Subcutaneous adipose tissue (tissue), 4 donors: Measurements from ENCODE around the gene ROBO1. TPM values are rescaled to one million over a fixed set of nuclear protein-coding genes. Genes with fewer than 3 reads are reported as not detected.

Experiments used
- total RNA-seq, 4 donors: library from RNA; depleted of rRNA; stranded (reverse); fragments of >200 nt; gene quantifications; one replicate each; pipeline ENCODE4 v1.1.0, GENCODE V29; 2016
- TF ChIP-seq, protein P1 (sequence below): fragments of 450-650 bp; IDR thresholded peaks from one replicate; pipeline ENCODE4 v1.5.1; 2016; ENCODE audit warnings: low read depth, mild to moderate bottlenecking, control low read depth, antibody characterized with exemption, moderate library complexity

Gene ROBO1
- total RNA-seq, 4 donors from 2014 or later, result 26.6 to 34.0 (median 30.8) TPM

DNA sequence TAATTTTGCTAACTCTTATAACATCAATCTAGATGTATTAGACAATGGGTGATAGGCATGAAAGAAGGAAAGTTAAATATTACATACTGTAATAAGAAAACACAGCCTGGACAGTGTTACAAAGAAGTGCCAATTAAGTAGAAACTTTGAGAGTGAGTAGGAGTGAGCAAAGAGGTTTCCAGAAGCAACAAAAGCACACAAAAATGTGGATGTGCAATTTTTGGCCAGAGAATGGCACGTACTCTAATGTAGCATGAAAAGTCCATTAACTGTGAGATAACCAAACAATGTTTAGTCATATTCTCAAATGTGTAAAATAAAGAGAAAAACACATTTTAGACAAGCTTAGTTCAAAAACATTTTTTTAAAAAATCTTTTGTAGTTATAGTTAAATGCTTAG, 567.3 kb downstream of the ROBO1 start:
- TF ChIP-seq, protein P1, sequence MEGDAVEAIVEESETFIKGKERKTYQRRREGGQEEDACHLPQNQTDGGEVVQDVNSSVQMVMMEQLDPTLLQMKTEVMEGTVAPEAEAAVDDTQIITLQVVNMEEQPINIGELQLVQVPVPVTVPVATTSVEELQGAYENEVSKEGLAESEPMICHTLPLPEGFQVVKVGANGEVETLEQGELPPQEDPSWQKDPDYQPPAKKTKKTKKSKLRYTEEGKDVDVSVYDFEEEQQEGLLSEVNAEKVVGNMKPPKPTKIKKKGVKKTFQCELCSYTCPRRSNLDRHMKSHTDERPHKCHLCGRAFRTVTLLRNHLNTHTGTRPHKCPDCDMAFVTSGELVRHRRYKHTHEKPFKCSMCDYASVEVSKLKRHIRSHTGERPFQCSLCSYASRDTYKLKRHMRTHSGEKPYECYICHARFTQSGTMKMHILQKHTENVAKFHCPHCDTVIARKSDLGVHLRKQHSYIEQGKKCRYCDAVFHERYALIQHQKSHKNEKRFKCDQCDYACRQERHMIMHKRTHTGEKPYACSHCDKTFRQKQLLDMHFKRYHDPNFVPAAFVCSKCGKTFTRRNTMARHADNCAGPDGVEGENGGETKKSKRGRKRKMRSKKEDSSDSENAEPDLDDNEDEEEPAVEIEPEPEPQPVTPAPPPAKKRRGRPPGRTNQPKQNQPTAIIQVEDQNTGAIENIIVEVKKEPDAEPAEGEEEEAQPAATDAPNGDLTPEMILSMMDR, result no peak

DNA sequence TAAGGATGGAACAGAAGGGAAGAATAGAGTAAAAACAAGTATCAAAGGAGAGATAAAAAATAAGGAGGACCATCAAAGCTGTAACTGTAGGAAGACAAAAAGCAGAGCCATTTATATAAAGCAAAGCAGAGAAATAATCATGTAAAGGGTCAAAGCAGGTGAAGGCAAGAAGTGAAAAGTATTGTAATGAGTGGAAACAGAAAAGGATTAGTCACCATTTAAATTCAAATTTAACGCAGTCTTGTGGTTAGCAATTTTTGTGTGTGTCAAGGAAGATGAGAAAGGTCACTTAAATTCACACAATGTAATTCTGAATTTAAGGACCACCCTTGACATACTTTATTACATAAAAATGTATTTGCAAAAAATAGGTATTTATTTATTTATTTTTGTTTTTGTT, 567.8 kb downstream of the ROBO1 start:
- TF ChIP-seq, protein P1, result no peak

DNA sequence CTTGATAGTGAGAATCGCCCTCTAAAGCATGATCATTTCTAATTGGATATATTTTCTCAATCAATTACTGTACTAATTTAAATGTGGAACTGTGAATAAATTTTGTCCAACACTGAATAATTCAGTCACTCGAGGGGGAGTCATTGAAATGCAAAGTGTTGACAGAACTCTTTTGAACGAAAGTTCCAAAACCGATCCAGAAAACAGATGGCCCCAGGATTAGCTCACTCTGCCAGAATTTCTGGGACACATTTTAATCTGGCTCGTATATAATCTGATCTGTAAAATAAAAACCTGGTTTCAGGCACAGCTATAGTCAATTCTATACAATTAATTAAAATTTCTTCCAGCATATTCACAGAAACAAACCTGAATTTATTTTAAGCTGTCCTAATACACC, 580.4 kb downstream of the ROBO1 start:
- TF ChIP-seq, protein P1, result no peak

DNA sequence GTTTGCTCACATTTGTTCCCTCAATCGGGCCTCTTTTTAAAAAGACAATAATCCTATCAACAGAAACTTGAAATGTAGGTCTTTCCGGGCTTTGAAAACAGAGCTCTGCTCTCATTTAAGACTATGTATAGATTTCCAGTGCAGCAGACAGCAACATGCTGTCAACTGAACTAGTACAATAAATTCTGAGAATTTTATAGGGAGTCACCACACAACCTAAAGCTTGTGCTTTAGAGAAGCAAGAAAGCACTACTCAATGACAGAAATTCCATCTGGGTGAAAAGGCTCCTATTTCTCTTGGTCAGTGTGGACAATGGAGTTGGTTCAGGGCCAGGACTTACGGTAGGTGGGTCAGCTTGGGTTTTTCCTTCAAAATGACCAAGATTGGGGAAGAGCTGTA, 583.5 kb downstream of the ROBO1 start:
- TF ChIP-seq, protein P1, result no peak

DNA sequence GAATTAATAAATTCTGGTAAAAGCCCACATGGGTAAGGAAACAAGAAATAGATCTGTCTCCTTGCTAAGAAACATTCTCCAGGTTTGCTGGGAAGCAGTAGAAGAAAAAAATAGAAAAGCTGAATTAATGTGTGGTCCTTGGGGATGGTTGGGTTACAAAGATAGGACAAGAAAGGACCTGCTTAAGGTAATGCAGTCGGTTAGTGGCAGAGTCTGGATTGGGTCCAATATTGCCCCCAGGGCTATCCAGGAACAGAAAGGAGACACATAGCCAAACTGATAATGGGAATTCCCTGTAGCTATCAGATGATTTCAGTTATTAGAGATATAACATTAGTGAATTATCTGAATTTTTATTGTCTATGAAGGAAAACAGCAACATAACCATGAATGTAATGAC, 584.3 kb downstream of the ROBO1 start:
- TF ChIP-seq, protein P1, result no peak

DNA sequence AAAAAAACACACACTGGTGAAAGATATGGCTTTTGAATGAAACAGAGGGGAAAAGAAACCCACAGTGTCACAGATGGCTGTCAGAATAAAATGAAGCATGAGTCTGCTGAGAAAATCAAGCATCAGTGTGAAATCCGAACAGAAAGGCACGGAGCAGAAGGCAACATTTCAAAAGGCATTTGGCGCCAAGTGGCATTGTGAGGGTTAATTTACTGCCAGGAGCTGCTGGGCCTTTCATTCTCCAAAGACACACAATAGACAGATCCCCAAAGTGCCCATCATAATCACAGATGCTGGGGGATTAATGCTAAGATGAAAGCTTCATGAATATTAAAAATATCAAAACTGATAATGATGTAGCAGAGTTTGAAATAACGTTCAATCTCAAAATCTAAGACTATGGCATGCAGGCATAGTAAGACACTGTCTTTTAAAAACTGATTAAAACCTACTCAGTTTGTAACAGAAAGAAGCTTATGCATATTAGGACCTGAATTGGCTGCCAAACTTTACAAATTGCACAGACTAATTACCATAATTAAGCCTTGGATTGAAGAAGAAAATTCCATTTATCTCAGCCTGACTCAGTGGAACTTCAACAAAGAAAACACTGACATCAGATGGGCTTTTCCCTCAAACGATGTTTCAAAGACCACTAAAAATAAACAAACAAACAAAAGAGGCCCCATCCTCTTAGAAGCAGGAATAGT, 589.2 kb downstream of the ROBO1 start:
- TF ChIP-seq, protein P1, result no peak

DNA sequence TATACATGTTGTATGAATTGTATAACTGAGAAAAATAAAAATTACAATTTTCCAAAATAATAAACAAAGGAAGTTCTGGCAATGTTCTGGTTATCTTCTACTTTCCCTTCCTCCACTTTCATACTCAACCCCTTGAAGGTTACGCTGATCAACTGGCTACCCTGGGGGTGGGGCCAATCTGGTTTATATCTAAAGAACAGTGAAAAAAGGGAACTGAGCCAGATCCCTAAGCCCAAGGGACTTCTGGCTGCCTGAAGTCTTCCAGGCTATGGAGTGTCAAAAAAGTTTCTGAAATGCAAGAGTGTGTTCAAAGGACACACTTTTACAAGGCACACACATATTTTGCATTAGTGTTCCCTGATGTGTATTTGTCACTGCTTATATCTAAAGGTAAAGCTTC, 591.9 kb downstream of the ROBO1 start:
- TF ChIP-seq, protein P1, result no peak
